Activated naive CD4-positive, alpha-beta T cell treated with anti-CD3 and anti-CD28 coated beads, Interleukin-2, amount 50 U/mL, for 72 hours (primary cell): ENCODE data around the gene BET1. TPM values are rescaled to one million over a fixed set of nuclear protein-coding genes. Genes with fewer than 3 reads are reported as not detected.
"Not testable (repeated sequence)": the region's sequence is repeated elsewhere in the genome, so short reads cannot be mapped to it uniquely, and the experiment has no call there.

Experiments used
- ATAC-seq, 2 donors: fragments of 150-1000 bp; cut with Tn5 transposase; 2 replicates each; pipeline ENCODE4 v1.10.0; 2021; ENCODE audit warnings: mild to moderate bottlenecking in 2 of 2, moderate library complexity in 2 of 2
- DNase-seq, 2 donors: peaks; one replicate each; pipeline ENCODE4 v3.0.0; 2021 to 2022; ENCODE audit warnings: low spot score in 2 of 2
- H3K27ac Mint-ChIP-seq, 2 donors: one replicate each; pipeline ENCODE4 v1.8.0; 2022; ENCODE audit warnings: mild to moderate bottlenecking in 2 of 2, mixed read lengths in 2 of 2
- H3K36me3 Mint-ChIP-seq, 2 donors: one replicate each; pipeline ENCODE4 v1.8.0; 2022; ENCODE audit warnings: mixed read lengths in 2 of 2
- H3K9me3 Mint-ChIP-seq, 2 donors: one replicate each; pipeline ENCODE4 v1.8.0; 2022; ENCODE audit warnings: mixed read lengths in 2 of 2
- total RNA-seq, 2 donors: library from RNA; stranded (reverse); gene quantifications; one replicate each; pipeline ENCODE4 v1.2.3, GENCODE V29; 2022

The BET1 gene
- total RNA-seq, 2 donors from 2014 or later = 18.8 to 21.5 TPM

GRCh38 chr7:94028768-94029167, 24.6 kb upstream of the BET1 start:
- ATAC-seq (no peak), DNase-seq (no peak)
- H3K36me3 Mint-ChIP-seq = no peaks in the 10 kb centered on the region
- H3K9me3 Mint-ChIP-seq = no peaks in the 10 kb centered on the region
- H3K27ac Mint-ChIP-seq = no peak overlapping the region

- ATAC-seq, H3K27ac Mint-ChIP-seq: not testable (repeated sequence)
These were observed 22.5 kb upstream of the BET1 start for GRCh38 chr7:94026619-94027018.

GRCh38 chr7:94022550-94022949, 18.4 kb upstream of the BET1 start:
- H3K9me3 Mint-ChIP-seq = no peaks in the 10 kb centered on the region
- no peaks in the 10 kb centered on the region for H3K36me3 Mint-ChIP-seq
- peak; percentile 88 to 99 for ATAC-seq
- no peak for DNase-seq
- H3K27ac Mint-ChIP-seq = no peak overlapping the region

More at GRCh38 chr7:94026619-94027018, 22.5 kb upstream of the BET1 start:
- H3K36me3 Mint-ChIP-seq, DNase-seq, H3K9me3 Mint-ChIP-seq: not testable (repeated sequence)

- Mint-ChIP-seq H3K27ac (no peak overlapping the region), H3K36me3 (no peaks in the 10 kb centered on the region), H3K9me3 (no peaks in the 10 kb centered on the region)
- no peak for ATAC-seq
- DNase-seq = no peak
These were observed 12.6 kb upstream of the BET1 start for GRCh38 chr7:94016786-94017185.

- H3K36me3 Mint-ChIP-seq = no peaks in the 10 kb centered on the region
- ATAC-seq (no peak), DNase-seq (no peak)
- no peak overlapping the region for H3K27ac Mint-ChIP-seq
- H3K9me3 Mint-ChIP-seq = no peaks in the 10 kb centered on the region
These were observed 11.4 kb upstream of the BET1 start for GRCh38 chr7:94015538-94015937.

- H3K36me3 Mint-ChIP-seq = no peaks in the 10 kb centered on the region
- DNase-seq (no peak), ATAC-seq (no peak)
- no peak overlapping the region for H3K27ac Mint-ChIP-seq
- no peaks in the 10 kb centered on the region for H3K9me3 Mint-ChIP-seq
These were observed 8.6 kb upstream of the BET1 start for GRCh38 chr7:94012746-94013145.

GRCh38 chr7:94011714-94012353, 7.7 kb upstream of the BET1 start:
- ATAC-seq (no peak), DNase-seq (no peak)
- Mint-ChIP-seq H3K27ac (no peak overlapping the region), H3K9me3 (no peaks in the 10 kb centered on the region), H3K36me3 (no peaks in the 10 kb centered on the region)

- Mint-ChIP-seq H3K27ac (no peak overlapping the region), H3K36me3 (peaks cover 9% of the 10 kb centered on the region in 2 donors), H3K9me3 (no peaks in the 10 kb centered on the region)
- no peak for DNase-seq
- ATAC-seq = no peak
These were observed 4.4 kb upstream of the BET1 start for GRCh38 chr7:94008537-94008936.

- no peak for DNase-seq
- no peak for ATAC-seq
- no peak overlapping the region for H3K27ac Mint-ChIP-seq
- no peaks in the 10 kb centered on the region for H3K9me3 Mint-ChIP-seq
- H3K36me3 Mint-ChIP-seq = peaks cover 10% of the 10 kb centered on the region in 2 donors
These were observed 1.6 kb upstream of the BET1 start for GRCh38 chr7:94005753-94006152.

GRCh38 chr7:94003446-94004023, 620 bp downstream of the BET1 start:
- peak overlapping the region; percentile 99 for H3K27ac Mint-ChIP-seq
- peak; percentile 38 to 44 for ATAC-seq
- DNase-seq = no peak
- H3K9me3 Mint-ChIP-seq = no peaks in the 10 kb centered on the region
- H3K36me3 Mint-ChIP-seq = peaks cover 10% of the 10 kb centered on the region in 2 donors

- ATAC-seq (no peak), DNase-seq (no peak)
- Mint-ChIP-seq H3K27ac (no peak overlapping the region), H3K36me3 (peaks cover 10 to 19% of the 10 kb centered on the region in 2 donors), H3K9me3 (no peaks in the 10 kb centered on the region)
These were observed 2.8 kb downstream of the BET1 start for GRCh38 chr7:94001396-94001795.

- peaks cover 0 to 9% of the 10 kb centered on the region in 2 donors for H3K36me3 Mint-ChIP-seq
- DNase-seq (no peak), ATAC-seq (no peak)
- no peaks in the 10 kb centered on the region for H3K9me3 Mint-ChIP-seq
- no peak overlapping the region for H3K27ac Mint-ChIP-seq
These were observed 6.3 kb downstream of the BET1 start for GRCh38 chr7:93997868-93998267.

- ATAC-seq (no peak), DNase-seq (no peak)
- Mint-ChIP-seq H3K9me3 (no peaks in the 10 kb centered on the region), H3K27ac (no peak overlapping the region), H3K36me3 (peaks cover 0 to 7% of the 10 kb centered on the region in 2 donors)
These were observed 11.6 kb downstream of the BET1 start for GRCh38 chr7:93992421-93993110.

- Mint-ChIP-seq H3K9me3 (no peaks in the 10 kb centered on the region), H3K27ac (no peak overlapping the region), H3K36me3 (peaks cover 0 to 3% of the 10 kb centered on the region in 2 donors)
These were observed 16.9 kb downstream of the BET1 start for GRCh38 chr7:93987297-93987696.

GRCh38 chr7:93985101-93985500, 19.1 kb downstream of the BET1 start:
- DNase-seq (no peak), ATAC-seq (no peak)
- H3K9me3 Mint-ChIP-seq = no peaks in the 10 kb centered on the region
- no peaks in the 10 kb centered on the region for H3K36me3 Mint-ChIP-seq
- H3K27ac Mint-ChIP-seq = peak overlapping the region in 1 of 2 donors; percentile 5

More at GRCh38 chr7:93987297-93987696, 16.9 kb downstream of the BET1 start:
- no peak for ATAC-seq
- no peak for DNase-seq

- DNase-seq = no peak
- no peak overlapping the region for H3K27ac Mint-ChIP-seq
- no peaks in the 10 kb centered on the region for H3K36me3 Mint-ChIP-seq
- H3K9me3 Mint-ChIP-seq = no peaks in the 10 kb centered on the region
- no peak for ATAC-seq
These were observed 20.1 kb downstream of the BET1 start for GRCh38 chr7:93984024-93984423.

GRCh38 chr7:93981480-93981874, 22.7 kb downstream of the BET1 start:
- H3K9me3 Mint-ChIP-seq = no peaks in the 10 kb centered on the region

More at GRCh38 chr7:93981480-93981874, 22.7 kb downstream of the BET1 start:
- Mint-ChIP-seq H3K27ac (no peak overlapping the region), H3K36me3 (no peaks in the 10 kb centered on the region)
- DNase-seq (no peak), ATAC-seq (no peak)
